ENCODE measurements around the gene KIF25. TPM values are rescaled to one million over a fixed set of nuclear protein-coding genes. Genes with fewer than 3 reads are reported as not detected.

Gene KIF25
- total RNA-seq, 1 donor from 2014 or later = not detected

DNA sequence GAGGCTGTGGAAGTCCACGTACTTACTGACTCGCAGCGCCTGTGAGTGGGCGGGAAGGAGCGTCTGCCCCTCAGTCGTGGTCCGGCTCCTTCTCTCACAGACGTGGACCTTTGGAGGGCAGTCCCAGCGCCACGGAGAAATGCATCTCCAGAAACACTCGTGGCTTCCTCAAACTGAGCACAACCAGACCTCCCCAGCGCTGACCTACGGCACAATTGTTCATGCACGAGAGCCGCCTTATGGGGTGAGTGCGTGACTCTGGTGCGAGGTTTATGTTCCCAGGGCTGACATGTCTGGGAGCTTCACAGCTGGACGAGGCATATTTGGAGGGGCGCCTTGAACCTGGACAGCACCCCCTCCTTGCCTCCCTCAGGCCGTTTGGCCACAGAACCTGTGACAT, 51.8 kb downstream of the KIF25 start:
- intact Hi-C loops (cut with micrococcal nuclease) = no loop called here

DNA sequence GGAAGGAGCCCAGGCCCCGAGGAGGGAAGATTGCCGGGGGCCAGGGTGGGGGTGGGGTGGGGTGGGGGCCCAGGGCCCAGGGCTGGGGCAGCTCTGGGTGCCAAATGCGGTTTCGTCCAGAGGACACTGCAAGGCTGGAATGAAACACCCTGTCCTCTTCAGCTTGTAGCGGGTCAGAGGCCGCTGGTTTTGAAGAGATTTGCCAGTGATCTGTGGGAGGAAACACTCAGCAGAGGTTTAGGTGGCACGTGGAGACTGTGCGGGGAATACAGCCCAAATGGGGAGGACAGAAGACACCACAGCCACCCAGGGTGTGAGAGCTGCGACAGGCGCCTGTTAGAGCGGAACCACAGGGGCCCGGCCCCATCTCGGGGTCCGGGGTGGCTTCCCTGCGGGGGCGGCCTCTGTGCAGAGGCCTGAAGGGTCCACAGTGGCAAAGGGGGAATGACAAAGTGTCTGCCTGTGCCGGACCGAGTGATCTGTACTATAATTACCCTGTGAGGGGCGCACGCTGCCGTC, 52.3 kb downstream of the KIF25 start:
- intact Hi-C loops (cut with micrococcal nuclease) = no loop called here

DNA sequence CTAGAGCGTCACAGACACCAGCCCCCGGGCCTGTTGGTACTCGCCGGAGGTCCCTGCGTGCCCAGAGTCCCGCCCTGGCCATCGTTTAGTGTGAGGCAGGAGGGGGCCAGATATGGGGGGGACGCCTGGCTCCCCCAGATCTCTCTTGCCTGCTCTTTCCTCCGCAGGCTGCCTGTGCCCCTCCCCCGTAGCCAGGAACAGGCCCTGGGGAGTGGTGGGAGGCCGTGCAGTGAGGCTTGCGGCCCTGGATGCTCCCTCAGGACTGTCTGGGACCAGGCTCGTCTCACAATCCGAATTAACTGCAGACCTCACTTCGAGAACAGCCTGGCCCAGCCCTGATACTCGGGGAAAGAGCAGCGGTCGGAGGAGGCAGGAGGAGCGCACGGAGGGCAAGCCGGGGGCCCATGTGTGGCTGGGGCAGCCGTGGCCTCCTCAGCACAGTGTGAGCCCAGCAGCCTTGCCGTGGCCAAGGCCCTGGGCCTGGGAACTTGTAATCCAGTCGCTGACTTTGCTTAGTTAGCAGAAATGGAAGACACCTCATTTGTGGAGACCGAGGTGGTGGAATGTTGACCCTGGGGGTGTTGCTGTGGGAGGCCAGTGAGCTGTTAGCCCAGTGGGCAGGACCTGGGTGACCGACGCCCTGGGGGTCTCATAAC, 52.9 kb downstream of the KIF25 start:
- intact Hi-C loops (cut with micrococcal nuclease) = no loop called here

DNA sequence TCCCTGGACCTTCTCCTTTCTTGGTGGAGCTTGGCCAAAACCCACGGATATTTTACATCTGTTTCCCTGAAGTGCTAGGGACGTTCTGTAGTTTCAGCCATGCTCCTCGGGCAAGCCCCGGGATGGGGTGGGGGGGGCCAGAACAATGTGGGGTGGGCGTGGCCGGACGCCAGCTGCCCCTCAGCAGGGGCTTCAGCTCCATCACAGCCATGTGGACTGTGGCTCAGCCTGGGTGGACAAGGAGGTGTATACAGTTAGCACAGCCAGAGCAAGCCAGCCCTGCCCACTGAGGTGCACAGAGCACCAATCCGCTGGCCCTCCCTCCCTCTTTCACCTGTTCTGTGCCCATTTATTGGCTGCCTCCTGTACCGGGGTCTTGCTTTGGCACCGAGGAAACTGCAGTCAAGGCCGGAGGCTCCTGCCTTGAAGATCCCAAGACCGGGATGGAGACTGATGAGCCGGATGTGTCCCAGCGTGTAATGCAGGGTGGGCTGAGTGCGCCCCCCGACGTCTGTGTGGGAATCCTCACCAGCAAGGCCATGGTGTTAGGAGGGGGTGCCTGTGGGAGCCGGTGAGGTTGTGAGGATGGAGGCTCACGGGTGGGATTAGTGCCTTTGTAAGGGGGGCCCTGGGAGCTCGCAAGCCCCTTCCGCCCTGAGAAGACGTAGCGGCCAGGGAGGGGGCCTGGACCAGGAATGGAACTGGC, 53.6 kb downstream of the KIF25 start:
- intact Hi-C loops (cut with micrococcal nuclease) = no loop called here

DNA sequence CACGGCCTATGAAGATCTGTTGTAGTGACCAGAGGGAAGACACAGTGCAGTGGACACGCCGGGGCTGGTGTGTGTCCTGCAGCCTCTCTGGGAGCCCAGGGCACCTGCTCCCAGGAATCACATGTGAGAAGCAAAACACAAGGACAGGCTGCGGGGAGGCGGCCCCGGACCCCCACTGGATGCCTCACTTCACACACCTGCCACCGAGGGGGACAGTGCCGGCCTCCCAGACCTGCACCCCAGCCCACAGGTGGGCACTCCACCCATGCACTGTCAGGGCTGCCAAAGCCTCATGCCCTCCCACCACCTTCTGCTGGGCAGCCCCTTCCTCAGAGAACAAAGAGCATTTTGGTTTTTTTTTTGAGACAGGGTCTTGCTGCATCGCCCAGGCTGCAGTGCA, 54.2 kb downstream of the KIF25 start:
- intact Hi-C loops (cut with micrococcal nuclease) = no loop called here

DNA sequence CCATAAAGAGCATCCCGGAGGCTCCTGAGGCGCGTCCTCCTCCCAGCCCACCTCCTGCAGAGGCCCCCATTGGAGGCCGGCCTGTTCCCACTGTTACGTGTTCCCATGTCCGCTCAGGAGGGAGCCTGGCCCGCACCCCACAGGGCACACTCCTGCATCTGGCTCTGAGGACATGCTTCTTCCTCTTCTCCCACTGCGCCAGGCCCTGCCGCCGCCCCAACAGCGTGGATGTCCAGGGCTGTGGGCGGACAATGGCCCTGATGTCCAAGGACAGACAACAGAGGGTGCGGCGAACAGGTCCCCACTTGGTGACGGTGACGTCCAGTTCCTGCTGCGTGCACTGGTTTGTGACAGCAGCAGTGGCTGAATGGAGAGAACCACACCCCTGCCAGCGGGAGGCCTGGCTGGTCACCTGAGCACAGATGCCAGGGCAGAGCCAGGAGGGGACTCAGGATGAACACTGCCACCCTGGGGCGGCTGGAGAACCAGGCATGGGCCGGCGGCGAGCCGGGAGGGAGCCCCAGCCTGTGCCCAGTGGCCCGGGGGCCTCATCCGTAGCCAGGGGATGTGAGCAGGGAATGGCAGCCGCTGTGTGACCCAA, 54.9 kb downstream of the KIF25 start:
- intact Hi-C loops (cut with micrococcal nuclease) = no loop called here

DNA sequence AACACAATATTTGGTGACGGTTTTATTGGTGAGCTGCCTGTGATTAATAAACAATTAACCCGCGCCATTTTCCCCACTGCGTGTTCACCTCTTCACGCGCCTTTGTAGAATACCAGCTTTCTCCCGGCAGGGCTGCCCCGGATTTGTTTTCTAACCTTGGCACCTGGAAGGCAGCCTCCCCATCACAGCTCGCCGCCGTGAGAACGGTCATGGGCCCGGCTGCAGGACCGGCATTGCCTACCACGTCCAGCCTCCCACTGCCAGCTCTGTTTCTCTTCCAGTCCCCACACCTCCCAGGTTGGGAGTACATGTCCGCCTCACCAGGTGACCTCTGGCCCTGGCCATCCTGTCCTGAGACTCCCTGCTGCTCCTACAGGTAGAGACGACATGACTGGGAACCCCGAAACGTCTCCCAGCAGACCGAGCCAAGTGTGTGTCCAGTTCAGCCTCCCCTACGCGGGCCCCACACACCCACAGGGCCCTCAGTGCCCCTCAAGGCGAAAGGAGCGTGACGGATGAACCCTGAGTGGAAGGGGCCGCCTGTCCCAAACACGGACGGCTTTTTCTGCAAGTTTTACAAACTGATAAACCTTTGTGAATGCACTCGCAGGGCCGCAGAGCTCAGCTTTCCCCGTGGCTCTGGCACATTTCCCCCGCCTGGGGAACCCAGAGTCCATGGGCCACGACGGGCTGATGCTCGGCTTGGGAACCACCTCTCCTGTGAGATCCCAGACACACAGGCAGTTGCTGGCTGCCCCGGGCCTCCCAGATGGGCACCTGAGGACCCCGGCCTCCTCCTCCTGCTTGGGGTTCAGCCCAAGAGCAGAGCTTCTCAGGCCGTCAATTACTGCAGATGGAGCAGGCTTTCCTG, 55.9 kb downstream of the KIF25 start:
- intact Hi-C loops (cut with micrococcal nuclease) = no loop called here

DNA sequence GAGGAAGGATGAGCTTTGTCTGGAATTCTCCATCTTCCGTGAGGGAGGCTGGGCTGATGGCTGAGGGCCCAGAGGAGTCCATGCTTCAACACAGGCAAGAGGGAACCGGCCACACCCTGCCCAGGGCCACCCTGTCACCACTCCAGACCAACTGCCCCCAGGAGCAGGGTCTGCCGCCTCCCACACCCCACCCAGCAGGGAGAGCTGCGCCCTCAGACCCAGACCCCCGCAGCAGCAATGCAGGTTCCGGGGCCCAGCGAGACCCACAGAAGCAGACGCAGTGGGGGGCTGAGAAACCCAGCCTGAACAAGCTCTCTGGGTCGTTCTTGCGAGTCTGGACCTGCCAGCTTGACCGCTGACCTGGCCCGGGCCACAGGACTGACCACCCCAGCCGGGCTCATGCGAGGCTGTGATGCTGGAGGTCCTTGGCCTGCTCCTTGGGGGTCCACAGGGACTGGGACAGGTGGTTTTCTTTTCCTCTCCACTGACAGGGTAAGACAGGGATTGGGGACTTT, 56.5 kb downstream of the KIF25 start:
- intact Hi-C loops (cut with micrococcal nuclease) = no loop called here

DNA sequence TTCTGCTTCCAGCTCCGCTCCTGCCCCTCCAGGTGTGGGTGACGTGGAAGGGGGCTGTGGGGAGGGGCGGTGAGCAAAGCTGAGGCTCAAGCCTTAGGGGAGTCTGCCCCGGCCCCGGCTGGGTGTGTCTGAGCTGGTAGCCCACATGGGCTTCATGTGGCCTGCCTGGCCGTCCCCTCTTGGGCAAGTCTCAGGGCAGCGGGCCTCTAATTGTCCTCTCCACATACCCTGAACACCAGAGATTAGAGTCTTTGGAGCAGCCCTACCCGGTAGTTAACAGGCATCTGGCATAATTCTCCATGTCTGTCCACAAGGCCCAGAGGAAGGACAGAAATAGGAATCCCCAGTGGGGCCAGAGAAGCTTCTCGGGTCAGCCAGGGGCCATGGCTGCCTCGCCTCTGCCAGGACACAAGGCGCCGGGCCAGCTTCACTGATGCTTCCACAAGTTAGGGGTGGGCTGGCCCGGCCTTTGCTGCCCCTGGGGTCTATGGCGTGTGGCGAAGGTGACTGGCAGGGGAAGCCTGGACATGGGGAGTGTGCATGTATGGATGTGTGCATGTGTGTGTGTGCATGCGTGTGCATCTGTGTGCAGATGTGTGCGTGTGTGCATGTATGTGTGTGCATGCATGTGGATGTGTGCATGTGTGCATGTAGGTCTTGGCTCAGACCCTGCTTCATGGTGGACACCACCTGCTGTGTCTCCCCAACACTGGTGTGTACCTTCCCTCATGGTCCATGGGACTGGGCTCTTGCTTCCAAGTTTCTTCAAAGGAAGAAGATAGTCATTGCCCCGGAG, 57.5 kb downstream of the KIF25 start:
- intact Hi-C loops (cut with micrococcal nuclease) = no loop called here

DNA sequence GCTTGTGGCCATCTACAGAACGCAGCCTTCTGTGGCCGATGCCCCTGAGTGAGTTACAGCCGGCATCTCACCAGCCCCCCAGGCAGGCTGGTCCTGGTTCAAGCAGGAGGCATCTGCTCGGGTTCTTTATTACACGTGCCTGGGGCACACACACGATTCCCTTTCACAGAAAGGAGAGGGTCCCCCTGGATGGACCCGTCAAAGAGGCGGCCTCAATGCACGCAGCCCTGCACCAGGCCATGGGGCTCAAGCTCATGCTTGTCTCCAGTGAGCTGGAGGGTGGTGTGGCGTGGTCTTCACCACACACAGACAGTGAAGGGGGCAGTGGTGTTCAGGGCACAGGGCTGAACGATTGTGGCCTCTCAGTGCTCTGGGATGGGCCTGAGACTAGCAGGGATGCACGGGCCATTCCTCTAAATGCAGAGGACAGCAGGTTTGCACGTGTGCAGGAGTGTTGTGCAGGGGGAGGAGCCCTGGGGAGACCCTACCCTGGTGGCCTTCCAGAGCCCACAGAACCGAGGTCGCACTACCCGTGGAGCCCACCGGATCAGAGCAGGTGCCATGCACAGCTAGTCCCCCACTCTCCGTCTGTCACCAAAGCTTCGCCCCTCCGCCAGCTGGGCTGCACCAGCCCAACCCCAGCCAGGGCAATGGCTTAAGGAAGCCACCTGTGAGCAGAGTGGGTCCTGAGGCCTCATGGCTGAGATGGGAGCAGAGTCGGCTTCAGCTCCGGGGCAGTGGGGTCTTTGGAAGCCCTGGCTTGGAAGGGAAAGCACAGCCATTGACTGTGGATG, 58.4 kb downstream of the KIF25 start:
- intact Hi-C loops (cut with micrococcal nuclease) = no loop called here

DNA sequence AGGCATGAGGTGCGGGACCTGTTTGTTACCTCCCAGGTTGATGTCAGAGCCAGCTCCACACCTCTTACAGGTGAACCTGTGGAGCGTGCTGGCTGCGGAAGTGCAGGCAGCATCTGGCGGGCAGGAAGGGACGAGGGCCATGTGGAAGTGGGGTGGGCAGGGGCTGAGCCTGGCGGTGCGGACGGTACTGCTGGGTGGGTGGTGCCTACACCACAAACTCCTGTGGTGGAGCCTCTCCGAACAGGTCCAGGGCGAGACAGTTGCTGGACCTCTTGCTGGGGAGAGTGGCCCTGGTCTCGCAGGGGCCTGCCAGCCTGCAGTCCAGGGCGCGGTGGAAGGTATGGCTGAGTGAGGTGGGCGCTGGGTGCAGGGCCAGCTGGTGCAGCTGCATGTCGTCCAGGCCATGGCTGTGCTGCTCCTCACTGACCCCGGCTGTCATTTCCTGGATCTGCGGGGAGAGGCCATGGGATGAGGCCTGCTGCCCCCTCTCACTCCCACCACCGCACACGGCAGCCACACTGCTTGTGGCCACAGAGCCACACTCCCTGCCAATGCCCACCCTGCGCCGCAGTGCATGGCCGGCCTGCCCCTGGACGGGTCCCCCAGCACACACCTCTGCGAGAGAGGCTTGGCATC, 59.5 kb downstream of the KIF25 start:
- intact Hi-C loops (cut with micrococcal nuclease) = no loop called here

DNA sequence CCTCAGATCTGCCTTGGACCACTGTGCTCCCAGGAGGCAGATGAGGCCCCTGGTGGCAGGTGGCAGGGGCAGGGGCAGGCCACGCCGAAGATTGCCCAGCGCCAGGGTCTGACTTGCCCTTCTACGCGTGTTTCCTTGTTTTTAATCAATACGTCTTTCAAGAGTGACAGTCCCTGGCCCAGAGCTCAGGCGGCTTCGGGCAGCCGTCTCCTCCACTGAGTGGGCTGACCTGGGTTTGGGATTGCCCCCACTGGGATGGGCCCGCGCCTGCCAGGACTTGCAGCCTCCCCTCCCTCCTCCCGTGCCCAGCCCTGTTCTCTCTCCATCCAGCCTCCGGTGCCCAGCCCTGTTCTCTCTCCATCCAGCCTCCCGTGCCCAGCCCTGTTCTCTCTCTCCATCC, 60.4 kb downstream of the KIF25 start:
- intact Hi-C loops (cut with micrococcal nuclease) = no loop called here

DNA sequence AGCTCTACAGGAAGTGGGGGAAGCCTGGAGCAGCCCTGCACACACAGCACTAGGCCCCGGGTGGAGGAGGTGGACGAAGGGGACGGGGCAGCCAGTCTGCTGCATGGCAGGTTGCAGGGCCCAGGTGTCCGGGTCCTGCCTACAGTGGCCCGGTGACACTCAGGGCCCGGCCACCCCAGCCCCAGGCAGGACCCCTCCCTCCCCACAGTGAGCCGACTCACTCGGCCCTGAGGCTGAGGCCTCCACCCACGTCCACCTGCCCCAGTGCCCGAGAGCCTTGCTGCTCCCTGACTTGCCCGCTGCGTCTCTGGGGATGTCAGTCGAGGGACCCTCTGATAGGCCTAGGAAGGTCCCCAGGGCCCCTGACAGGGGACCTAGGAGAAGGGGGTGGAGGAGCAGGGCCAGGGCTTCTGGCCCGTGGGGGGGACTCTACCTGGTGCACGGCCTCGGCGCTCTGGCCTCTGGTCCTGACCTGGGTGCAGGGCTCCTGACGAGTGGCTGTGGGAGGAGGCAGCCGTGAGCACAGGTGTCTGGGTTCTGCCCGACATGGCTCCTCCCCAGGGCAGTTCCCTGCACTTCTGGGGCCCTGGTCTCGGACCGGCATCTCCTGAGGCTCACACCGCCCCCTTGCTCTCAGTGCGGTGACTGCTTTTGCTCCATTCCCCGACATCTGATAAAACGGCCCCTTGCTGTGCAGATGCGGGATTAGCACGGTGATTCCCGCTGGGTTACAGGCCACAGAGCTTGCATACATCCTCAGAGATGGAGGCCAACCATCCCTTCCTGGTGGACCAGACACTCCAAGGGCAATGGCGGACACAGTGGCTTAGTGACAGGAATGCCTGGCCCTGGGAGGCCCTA, 61.5 kb downstream of the KIF25 start:
- intact Hi-C loops (cut with micrococcal nuclease) = no loop called here

DNA sequence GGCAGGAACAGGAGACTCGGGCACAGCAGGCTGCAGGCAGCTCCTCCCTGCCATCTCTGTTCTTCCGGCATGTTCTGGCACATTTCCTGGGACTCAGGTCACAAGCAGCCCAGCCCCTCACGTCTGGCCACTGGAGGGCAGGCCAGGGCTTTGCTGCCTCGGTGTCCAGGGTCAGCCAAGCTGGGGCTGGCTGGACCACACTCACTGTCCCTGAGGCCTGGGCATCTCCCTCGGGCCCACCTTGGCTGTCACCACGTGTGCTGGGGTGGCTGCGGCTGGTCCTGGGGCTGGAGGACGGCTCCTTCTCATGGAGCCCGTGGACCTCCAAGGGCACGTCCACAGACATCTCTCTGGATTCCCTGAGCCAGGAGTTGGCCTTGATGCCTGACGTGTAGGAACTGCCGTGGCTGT, 63.1 kb downstream of the KIF25 start:
- intact Hi-C loops (cut with micrococcal nuclease) = no loop called here

DNA sequence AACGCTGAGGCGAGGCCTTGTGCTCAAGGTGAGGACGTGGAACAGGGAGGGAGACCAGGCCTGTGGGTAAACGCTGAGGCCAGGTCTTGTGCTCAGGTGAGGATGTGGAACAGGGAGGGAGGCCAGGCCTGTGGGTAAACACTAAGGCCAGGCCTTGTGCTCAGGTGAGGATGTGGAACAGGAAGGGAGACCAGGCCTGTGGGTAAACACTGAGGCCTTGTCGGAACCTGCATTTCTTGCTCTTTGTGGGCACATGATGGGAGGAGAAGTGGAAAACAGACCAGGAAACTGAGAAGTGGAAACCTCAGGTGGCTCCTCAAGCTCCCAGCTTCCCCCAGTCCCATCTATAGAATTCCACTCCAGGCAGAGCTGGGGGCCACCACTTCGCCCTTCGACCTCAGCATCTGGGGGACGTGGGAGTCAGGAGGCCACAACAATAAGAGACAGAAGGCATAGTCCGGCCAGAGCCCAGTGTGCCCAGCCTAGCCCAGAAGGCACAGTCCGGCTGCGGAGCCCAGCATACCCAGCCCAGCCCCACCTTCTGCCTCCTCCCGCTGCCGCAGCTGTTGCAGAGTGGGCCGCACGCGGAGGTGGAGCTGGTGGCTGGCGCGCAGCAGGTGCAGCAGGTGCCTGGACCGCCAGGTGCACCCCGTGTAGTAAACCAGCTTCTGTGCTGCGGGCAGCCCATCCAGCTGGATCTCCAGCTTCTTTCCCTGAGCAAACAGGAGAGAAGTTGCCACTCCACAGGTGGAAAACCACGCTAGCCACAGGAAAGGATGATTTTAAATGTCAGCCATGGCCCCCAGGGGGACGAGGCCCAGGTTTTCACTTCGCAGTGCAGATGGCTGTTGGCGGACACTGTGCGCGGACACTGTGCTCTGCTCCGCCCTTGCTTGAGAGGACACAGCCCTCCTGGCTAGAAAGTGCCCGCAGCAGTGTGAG, 64.1 kb downstream of the KIF25 start:
- intact Hi-C loops (cut with micrococcal nuclease) = no loop called here

DNA sequence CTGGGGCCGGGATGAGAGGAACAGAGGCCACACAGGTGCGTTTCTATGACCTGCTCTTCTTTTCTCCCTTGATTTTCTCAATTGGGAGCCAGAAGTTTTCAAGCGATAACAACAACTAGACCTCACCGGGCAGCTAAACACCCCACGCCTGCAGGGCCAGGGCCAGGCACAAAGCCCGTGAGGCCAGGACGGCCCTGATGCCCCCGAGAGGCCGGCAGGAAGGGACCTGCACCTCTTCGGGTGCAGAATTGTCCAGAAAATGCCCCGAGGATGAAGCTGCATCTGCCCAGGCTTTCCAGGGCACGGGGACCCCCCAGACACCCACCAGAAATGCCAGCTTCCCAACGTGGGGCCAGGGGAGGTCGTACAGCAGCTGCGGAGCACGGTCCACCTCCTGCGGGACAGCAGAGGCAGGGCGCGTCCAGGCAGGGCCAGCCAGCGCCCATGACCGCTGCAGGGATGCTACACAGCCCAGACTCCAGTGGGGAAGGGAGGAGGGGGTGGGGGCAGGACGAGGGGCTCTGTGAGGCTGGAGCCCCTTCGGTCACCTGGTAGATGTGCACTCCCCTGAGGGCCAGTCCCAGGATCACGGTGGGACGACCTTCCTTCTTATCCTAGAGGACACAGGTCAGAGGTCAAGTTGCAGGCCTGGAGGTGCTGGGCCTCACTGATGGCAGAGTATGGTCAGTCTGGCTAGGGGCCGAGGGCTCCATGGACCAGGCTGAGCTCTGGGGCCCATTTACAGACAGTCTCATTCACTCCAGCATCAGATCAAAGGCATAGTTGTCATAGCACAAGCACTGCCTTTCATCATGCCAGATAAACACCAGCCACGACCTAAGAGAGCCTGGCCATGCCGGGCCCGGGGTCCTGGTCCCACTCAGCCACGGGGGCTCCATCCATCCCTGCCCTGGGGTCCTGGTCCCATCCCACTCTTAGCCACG, 65.1 kb downstream of the KIF25 start:
- intact Hi-C loops (cut with micrococcal nuclease) = no loop called here

All from T-helper 1 cell treated with Interleukin-12 subunit alpha and Interleukin-12 subunit beta and Interleukin-4 antibody, amounts not matched to agents 30 ng/mL and 1 ng/mL, for 36 hours (primary cell).